Hepatocyte (in vitro differentiated cells): ENCODE measurements around the gene SORCS3.

Source experiments
- EZH2 ChIP-seq: fragments of 200-600 bp; sonication (generic); IDR thresholded peaks from 2 replicates; pipeline ENCODE4 v1.6.1; 2016; ENCODE audit warnings: antibody characterized with exemption, mild to moderate bottlenecking, borderline replicate concordance
- EZH2phosphoT487 ChIP-seq: fragments of 200-600 bp; sonication (generic); IDR thresholded peaks from one replicate; pipeline ENCODE4 v1.6.1; 2018; ENCODE audit warnings: antibody characterized with exemption, mild to moderate bottlenecking, low read depth, moderate library complexity; ENCODE audit not compliant: unreplicated experiment, severe bottlenecking
- TF ChIP-seq, protein P1 (sequence below): fragments of 200-600 bp; sonication (generic); IDR thresholded peaks from 2 replicates; pipeline ENCODE4 v1.5.1; 2016; ENCODE audit warnings: antibody characterized with exemption, mild to moderate bottlenecking; ENCODE audit not compliant: poor library complexity

DNA sequence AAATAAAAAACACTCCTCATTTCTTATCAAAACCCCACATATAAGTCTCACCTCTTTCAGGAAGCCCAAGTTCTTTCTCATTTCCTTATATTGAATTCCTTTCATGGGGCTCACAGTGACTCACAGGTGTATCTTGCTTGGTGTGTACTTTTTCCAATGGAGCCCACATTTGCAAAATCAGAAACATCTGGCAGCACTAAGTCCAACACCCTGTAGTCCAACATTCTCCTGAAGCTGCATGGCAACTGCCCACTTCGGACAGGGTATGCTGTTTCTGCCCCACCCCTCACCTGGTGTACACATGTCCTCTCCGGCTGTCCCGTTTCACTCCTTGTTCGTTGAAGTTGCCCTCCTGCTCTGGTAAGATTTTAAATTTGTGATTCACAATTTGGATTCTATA is 544.1 kb downstream of the SORCS3 start:
- TF ChIP-seq, protein P1, sequence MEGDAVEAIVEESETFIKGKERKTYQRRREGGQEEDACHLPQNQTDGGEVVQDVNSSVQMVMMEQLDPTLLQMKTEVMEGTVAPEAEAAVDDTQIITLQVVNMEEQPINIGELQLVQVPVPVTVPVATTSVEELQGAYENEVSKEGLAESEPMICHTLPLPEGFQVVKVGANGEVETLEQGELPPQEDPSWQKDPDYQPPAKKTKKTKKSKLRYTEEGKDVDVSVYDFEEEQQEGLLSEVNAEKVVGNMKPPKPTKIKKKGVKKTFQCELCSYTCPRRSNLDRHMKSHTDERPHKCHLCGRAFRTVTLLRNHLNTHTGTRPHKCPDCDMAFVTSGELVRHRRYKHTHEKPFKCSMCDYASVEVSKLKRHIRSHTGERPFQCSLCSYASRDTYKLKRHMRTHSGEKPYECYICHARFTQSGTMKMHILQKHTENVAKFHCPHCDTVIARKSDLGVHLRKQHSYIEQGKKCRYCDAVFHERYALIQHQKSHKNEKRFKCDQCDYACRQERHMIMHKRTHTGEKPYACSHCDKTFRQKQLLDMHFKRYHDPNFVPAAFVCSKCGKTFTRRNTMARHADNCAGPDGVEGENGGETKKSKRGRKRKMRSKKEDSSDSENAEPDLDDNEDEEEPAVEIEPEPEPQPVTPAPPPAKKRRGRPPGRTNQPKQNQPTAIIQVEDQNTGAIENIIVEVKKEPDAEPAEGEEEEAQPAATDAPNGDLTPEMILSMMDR: no peak
- TF ChIP-seq EZH2 (no peak), EZH2phosphoT487 (no peak)
